AG09319 (cell line): ENCODE data around the gene SOBP.

ENCODE experiments used
- DNase-seq: peaks from one replicate; pipeline ENCODE4 v3.0.0-alpha.2; 2010; ENCODE audit warnings: low read depth; ENCODE audit errors: extremely low read depth
- TF ChIP-seq, protein P1 (sequence below): IDR thresholded peaks from 2 replicates; pipeline ENCODE4 v1.5.1; 2011; ENCODE audit warnings: low read depth, mild to moderate bottlenecking, inconsistent platforms, low read length, moderate library complexity

SOBP gene

GRCh38 chr6:107533415-107534059 is 43.6 kb downstream of the SOBP start:
- TF ChIP-seq, protein P1, sequence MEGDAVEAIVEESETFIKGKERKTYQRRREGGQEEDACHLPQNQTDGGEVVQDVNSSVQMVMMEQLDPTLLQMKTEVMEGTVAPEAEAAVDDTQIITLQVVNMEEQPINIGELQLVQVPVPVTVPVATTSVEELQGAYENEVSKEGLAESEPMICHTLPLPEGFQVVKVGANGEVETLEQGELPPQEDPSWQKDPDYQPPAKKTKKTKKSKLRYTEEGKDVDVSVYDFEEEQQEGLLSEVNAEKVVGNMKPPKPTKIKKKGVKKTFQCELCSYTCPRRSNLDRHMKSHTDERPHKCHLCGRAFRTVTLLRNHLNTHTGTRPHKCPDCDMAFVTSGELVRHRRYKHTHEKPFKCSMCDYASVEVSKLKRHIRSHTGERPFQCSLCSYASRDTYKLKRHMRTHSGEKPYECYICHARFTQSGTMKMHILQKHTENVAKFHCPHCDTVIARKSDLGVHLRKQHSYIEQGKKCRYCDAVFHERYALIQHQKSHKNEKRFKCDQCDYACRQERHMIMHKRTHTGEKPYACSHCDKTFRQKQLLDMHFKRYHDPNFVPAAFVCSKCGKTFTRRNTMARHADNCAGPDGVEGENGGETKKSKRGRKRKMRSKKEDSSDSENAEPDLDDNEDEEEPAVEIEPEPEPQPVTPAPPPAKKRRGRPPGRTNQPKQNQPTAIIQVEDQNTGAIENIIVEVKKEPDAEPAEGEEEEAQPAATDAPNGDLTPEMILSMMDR: no peak
- no peak for DNase-seq

- no peak for DNase-seq
- TF ChIP-seq, protein P1: no peak
Measured at GRCh38 chr6:107534571-107535141, 44.7 kb downstream of the SOBP start.

DNA sequence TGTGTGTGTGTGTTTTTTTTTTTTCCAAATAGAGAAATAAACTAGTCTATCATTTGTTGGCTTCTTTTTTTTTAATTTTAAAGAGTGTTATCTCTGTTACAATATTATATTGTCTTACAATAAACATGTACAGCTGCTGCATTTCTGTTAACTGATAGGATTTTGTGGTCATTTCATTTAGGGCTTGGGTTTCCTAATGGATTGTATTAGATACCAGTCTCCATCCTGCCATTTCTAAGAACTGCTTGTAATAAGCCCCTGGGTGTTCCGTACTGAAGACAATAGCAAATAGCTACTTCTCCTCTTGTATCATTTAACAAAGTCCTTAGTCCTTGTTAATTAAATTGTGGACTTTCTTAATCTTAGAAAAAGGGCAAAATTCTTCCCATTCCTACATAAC is 45.7 kb downstream of the SOBP start:
- TF ChIP-seq, protein P1: no peak
- DNase-seq: no peak

DNA sequence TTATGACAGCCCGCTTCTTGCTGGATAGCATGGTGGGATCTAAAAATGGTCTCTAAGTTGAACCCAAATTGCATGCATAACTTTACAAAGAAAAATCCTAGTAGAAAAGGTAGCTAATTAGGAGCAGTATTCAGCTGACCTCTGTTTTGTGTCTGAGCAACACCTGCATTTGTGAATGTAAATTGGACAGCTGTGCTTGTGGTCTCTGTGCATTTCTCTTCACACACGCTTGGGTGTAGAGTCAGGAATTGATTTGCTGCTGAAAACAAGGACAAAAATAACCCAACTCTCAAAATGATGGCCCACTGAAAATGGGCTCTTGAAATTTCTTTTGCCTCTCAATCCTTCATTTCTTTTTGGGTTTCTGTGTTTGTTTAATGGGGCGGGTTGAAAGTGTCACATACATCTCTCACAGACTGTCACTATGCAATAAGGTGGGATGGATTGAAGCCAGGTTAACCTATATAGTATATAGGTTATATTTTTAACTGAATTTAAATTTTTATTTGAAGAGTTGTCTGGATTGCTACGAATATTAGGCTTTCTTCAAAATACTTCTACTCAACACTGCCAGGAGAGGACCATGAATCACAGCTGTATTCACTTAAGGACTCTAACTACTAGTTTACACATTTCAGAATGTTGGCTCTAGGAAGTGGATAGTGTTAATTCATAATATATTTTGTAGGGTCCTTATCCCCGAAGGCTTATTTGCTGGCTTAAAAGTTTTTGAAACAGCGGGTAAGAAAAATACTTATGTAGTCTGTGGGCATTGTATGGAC is 46.5 kb downstream of the SOBP start:
- TF ChIP-seq, protein P1: no peak
- DNase-seq: no peak

GRCh38 chr6:107537559-107537958 is 47.6 kb downstream of the SOBP start:
- TF ChIP-seq, protein P1: no peak
- no peak for DNase-seq

- TF ChIP-seq, protein P1: no peak
- DNase-seq: no peak
Measured at GRCh38 chr6:107538856-107539387, 49.0 kb downstream of the SOBP start.

DNA sequence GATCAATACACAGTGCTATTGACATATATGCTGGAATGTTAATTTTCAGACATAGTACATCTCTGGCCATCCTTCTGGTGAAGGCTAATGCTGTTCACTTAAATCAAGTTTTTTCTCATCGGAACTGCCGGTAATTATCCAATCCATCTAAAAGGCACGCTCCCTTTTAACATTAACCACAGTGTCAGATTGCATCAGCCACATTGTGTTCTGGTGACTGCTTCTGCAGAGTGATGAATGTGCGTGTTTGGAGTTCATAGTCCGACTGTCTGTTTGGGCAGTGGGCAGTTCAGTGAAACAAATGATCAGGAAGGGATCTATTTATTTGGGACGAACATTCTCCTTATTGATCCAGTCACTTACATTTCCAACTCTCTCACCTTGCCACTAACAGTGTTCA is 49.5 kb downstream of the SOBP start:
- TF ChIP-seq, protein P1: no peak
- DNase-seq: no peak
